SK-MEL-5 (cell line): ENCODE data around the gene NOTUM. TPM values are rescaled to one million over a fixed set of nuclear protein-coding genes. Genes with fewer than 3 reads are reported as not detected.

Source experiments
- DNase-seq: peaks from one replicate; pipeline ENCODE4 v3.0.0-alpha.2; 2016; ENCODE audit warnings: low read depth, low spot score
- in situ Hi-C: cut with HindIII; loops from 2 replicates; pipeline ENCODE4 v1.10.0; 2016; ENCODE audit warnings: low sequenced_read_pairs, high pct_unique_total_duplicates, low pct_unique_long_range_greater_than_20kb
- total RNA-seq: library from RNA; depleted of rRNA; stranded (reverse); fragments of >200 nt; shearing (Covaris generic); gene quantifications from 2 replicates; pipeline ENCODE4 v1.2.3, GENCODE V29; 2014

The NOTUM gene
- total RNA-seq, 1 experiment from 2014 or later: 3.0 TPM

- DNase-seq: no peak
- in situ Hi-C loops: no loop called here
Measured at GRCh38 chr17:81952792-81953228, 8.2 kb downstream of the NOTUM start.

DNA sequence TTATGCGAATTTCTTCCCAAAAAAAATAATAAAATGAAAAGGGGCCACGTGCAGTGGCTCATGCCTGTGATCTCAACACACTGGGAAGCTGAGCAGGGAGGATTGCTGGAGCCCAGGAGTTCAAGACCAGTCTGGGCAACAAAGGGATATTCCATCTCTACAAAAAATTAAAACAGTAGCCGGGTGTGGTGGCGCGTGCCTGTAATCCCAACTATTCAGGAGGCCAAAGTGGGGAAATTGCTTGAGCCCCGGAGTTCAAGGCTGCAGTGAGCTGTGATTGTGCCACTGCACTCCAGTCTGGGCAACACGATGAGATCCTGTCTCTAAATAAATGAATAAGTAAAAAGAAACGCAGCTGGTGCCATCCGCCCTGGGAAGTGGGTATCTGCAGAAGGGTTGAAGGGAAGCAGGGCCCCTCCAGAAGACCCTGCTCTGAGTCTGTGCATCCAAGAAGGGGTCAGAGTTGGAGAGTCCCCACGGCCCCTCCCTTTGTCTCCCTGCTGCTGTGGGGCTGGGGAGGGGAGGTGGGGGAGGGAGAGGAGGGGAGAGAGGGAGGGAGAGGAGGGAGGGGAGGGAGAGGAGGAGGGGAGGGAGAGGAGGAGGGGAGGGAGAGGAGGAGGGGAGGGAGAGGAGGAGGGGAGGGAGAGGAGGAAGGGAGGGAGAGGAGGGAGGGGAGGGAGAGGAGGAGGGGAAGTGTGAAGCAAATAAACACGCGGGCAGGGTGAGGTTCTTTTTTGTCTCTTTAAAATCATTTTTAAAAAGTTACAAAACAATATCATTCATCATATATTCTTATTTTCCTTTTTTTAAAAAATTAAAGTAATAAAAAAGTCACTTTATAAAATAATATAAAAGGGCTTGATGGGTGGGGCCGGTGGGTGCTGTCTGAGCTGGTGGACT, 9.0 kb downstream of the NOTUM start:
- in situ Hi-C loops: no loop called here
- no peak for DNase-seq

GRCh38 chr17:81950501-81950900, 10.5 kb downstream of the NOTUM start:
- DNase-seq: no peak
- in situ Hi-C loops: no loop called here

DNA sequence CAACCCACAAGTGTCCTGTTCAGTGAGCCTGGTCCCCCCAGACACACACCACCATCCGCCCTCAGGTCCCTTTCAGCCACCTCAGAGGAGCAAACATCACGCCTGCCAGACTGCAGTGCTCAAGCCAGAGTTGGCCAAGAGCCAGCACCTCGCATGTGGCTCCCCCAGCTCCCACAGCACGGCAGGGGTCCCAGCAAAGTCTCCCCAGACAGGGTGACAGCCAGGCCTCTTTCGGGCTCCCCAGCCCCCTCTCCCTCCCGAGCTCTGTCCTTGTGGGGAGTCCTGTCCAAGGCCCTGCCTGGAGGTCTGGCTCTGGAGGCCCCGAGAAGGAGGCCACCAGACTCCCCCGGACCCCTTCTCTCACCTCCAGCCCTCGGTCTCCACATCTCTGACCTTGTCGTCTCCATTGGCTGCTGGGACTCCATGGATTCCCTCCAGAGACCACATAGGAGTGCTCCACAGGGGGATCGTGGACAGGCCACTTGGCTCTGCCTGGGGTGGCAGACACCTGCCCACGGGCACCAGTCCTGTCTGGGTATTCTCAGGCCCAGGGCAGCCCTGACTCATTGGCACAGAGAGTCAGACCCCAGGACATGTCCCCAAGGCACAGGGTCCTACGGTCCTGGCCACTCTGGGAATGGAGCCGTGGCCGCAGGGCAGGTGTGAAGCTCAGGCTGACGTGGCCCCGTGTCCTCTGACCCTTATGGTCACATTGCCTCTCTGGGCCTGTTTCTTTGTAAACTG, 12.2 kb downstream of the NOTUM start:
- no peak for DNase-seq
- in situ Hi-C loops: no loop called here

- no peak for DNase-seq
Measured at GRCh38 chr17:81947189-81947588, 13.8 kb downstream of the NOTUM start, which contains the start of gene MYADML2. Gene MYADML2, minus strand, starts transcription at chr17:81947233. Its CDS starts 5,492 bp downstream, at chr17:81941741.

DNA sequence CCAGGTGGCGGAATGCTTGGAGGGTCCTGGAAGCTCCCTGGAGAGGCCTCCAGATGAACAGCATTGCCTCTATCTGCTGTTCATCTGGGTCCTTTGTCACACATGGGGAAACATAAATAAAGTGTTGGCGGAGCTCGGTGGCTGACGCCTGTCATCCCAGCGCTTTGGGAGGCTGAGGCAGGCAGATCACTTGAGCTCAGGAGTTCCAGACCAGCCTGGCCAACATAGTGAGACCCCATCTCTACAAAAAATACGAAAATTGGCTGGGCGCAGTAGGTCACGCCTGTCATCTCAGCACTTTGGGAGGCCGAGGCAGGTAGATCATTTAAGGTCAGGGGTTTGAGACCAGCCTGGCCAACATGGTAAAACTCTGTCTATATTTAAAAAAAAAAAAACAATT, 16.1 kb downstream of the NOTUM start:
- in situ Hi-C loops: no loop called here
- no peak for DNase-seq

More at GRCh38 chr17:81947189-81947588, 13.8 kb downstream of the NOTUM start, which contains the start of gene MYADML2:
- in situ Hi-C loops: no loop called here

GRCh38 chr17:81942167-81942553, 18.8 kb downstream of the NOTUM start:
- no peak for DNase-seq
- in situ Hi-C loops: no loop called here

GRCh38 chr17:81941484-81942166, 19.4 kb downstream of the NOTUM start:
- in situ Hi-C loops: no loop called here
- DNase-seq: no peak

GRCh38 chr17:81940538-81941483, 20.2 kb downstream of the NOTUM start:
- in situ Hi-C loops: no loop called here
- no peak for DNase-seq

DNA sequence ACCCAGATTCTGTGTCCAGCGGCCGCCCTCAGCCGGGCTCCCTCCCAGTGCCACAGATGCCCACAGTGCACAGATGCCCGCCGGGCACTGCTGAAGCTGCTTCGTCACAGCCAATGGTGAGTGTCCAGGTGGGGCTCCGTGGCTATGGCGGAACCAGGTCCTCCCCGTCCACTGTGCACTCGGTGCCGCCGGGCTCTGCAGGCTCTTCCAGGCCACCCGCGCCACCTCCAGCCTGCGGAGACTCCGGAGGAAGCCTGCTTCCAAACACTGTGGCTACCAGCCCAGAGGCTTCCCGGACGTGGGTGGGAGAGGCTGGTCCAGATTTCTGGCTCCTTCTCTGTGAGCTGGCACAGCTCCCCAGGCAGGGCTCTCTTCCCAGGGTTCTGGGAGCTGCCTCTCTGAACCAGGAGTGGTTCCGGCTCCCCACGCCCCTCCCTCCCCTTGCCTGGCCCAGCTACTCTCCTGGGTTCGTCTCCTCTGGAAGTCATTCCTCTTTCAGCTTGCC, 21.1 kb downstream of the NOTUM start:
- in situ Hi-C loops: no loop called here
- no peak for DNase-seq

- no peak for DNase-seq
- in situ Hi-C loops: no loop called here
Measured at GRCh38 chr17:81939218-81939617, 21.8 kb downstream of the NOTUM start.

DNA sequence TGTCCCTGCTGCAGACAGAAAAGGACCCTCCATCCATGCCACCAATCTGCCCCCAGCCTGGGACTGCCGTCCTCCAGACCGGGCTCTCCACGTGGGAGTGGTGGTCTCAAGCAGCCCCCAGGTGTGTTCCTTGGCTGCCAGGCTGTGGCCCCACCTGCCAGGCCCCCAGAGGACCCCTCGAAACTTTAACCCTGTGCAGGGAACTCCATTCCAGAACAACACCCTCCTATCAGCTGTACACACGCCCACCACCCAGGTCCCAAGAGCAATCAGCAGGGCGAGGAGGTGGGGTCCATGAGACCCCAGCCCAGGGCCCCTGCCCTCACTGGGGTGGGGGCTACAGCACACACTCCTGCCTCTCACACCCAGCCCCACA, 25.3 kb downstream of the NOTUM start:
- in situ Hi-C loops: no loop called here
- DNase-seq: no peak

DNA sequence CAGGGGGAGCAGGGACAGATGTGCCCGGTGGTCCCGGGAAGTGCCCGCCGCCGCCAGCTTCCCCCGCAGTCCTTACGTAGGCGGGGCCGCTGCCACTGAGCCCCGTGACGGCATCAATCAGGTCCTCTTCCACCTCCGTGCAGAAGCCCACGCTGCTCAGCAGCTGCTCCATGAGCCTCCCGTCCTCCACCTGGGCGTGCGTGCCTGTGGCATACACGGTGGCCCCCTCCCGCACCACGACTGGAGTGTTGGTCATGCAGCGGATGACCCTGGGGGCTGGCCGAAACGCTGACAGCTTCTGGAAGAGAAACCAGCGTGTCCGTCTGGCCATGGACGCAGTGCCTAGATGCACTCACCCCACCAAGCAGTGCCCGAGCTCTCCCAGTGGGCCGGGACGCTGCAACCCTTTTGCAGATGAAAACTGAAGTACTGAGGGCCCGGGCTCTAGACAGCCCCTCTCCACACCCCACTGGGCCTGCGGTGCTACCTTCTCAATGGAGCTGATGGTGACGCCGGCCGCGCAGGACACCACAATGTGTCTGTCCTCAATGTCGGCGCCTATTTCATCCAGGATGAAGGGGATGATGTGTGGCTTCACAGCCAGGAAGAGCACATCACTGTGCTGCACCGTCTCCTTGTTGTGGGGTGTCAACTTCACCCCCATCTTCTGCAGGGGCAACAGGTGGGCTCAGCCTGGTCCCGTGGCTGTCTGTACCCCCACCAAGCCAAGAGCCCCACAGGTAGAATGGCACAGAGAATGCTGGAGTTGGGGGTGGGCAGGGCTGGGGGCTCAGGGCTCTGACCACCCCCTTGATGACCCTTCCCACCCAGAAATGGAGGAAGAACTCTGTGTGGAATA, 25.9 kb downstream of the NOTUM start:
- DNase-seq: no peak
- in situ Hi-C loops: no loop called here

DNA sequence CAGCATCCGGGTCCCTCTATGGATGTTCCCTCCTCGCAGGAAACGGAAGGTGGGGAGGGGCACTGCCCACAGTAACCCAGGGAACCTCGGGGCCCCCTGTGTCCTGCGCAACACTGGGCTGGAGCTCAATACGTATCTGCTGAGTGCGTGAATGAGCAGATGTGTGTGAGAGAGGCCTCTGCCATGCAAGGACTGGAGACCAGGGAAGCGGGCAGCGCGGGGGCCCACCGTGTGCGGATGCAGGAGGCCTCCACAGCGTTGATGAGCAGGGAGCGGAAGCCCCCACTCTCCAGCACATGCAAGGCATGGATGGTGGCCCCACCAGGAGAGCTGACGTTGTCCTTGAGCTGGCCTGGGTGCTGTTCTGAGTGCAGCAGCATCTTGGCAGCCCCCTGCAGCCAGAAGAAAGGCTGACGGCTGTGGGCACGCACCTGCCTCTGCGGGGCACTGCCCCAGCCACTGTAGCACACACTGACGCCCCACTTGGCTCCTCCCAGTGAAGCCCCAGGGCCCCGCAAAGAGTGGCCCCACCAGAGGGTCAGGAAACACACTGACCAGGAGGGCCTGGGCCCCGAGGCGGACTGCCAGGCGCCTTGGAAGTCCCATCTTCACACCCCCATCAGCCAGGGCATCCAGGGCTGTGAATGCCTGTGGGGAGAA, 26.8 kb downstream of the NOTUM start:
- in situ Hi-C loops: no loop called here
- no peak for DNase-seq

DNA sequence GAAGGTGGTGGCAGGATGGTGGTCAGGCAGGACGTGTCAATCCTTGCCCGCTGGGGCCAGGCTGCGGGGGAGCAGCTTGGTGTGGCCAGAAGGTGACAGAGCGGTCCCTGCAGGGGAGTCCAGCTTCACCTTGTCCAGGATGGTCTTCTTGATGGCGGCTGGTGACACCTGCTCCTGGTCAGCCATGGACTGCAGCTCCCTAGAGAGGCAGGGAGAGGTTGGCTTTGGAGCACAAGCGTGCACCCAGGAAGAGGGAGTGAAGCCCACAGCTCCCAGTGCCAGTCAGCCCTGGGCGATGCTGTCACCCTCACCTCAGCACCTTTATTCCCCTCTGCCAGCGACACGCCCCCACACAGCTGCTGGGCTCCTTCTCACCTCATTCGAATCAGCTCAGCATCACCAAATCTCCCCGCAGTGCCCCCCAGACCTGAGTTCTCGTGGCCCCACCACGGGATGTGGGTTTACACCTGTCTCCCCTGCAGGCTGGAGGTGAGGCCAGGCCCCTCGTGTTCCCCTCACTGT, 27.7 kb downstream of the NOTUM start:
- in situ Hi-C loops: no loop called here
- DNase-seq: no peak
